Brain microvascular endothelial cell (primary cell): Measurements from ENCODE around the gene TMPRSS6.

Experiments
- DNase-seq: peaks from one replicate; pipeline ENCODE4 v3.0.0-alpha.2; 2020
- H3K27ac ChIP-seq: fragments of 250-450 bp; sonication (Bioruptor Pico); 2 replicates; pipeline ENCODE4 v1.5.1; 2020; ENCODE audit warnings: mild to moderate bottlenecking, moderate library complexity
- H3K27me3 ChIP-seq: fragments of 250-450 bp; sonication (Bioruptor Pico); replicated peaks from 2 replicates; pipeline ENCODE4 v1.5.1; 2020; ENCODE audit warnings: mild to moderate bottlenecking
- H3K36me3 ChIP-seq: fragments of 250-450 bp; sonication (Bioruptor Pico); replicated peaks from 2 replicates; pipeline ENCODE4 v1.5.1; 2020; ENCODE audit warnings: mild to moderate bottlenecking
- H3K4me3 ChIP-seq: 2 replicates; pipeline ENCODE4 v1.5.1; 2011; ENCODE audit warnings: low read depth, mild to moderate bottlenecking, control low read depth, low read length, moderate library complexity
- CTCF ChIP-seq: IDR thresholded peaks from 2 replicates; pipeline ENCODE4 v1.5.1; 2011; ENCODE audit warnings: low read depth, mild to moderate bottlenecking, moderate library complexity, low read length, control low read depth, inconsistent platforms; ENCODE audit errors: missing control alignments
- in situ Hi-C: cut with HindIII; loops from 2 replicates; pipeline ENCODE4 v1.10.0; 2017; ENCODE audit warnings: low sequenced_read_pairs, low pct_ligation_motif_present

TMPRSS6 gene

DNA sequence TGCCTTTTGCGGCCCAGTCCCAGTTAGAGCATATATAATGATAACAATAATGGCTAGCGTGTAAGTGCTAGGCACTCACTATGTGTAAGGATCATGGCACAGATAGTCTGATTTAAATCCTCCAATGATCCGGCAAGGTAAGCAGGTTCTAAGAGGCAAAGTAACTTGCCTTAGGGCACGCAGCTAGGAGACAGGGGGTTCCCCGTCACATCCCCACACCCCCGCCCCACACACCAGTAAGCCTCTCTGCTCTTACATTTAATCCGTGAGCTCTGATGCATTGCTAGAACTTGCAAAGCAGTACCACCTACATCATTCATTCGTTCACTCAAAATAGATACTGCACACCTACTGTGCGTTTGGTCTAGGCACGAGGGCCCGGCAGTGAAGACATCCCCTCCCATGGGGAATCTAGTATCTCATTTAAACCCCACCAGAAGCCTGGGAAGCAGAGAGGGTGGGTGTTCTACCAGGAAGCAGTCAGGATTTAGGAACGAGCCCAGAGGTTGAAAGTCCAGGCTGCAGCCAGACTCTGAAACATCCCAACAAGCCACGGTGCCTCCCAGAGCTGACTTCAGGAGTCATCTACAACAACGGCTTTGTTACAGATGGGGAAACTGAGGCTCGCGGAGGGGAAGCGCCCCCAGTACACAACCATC lies 20.6 kb downstream of the TMPRSS6 start:
- in situ Hi-C loops, result no loop called here
- Histone ChIP-seq H3K4me3 (no peak overlapping the region), H3K27me3 (no peaks in the 10 kb centered on the region), H3K36me3 (no peaks in the 10 kb centered on the region), H3K27ac (no peak overlapping the region)
- no peak for DNase-seq
- TF ChIP-seq CTCF, result no peak

DNA sequence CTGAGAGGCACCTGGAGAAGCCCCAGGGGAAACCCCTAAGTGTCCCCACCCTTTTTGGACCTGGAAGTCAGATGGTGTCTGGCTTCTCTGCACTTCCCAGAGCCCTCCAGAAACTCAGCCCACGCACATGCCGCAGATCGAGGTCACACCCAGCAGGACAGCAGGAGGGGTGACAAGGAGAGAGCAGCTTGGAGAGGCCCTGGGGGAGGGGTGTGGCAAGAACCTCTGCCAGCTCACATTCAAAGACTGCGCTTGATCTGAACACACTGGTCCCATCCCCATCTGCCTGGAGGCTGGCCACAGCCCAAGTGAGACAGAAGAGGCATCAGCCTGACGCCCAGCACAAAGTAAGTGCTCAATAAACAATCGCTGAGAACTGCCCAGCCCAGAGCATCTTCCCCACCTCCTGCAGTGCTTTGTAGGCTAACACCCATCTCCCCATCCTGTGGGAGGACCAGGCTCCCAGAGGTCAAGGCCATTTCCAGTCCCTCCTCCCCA lies 21.4 kb downstream of the TMPRSS6 start:
- H3K27ac ChIP-seq, result no peak overlapping the region
- no peak for TF ChIP-seq CTCF
- H3K27me3 ChIP-seq, result no peaks in the 10 kb centered on the region
- H3K4me3 ChIP-seq, result no peak overlapping the region
- no peaks in the 10 kb centered on the region for H3K36me3 ChIP-seq
- in situ Hi-C loops, result no loop called here
- peak; percentile 12 for DNase-seq

GRCh38 chr22:37086184-37086583 lies 23.3 kb downstream of the TMPRSS6 start:
- Histone ChIP-seq H3K36me3 (no peaks in the 10 kb centered on the region), H3K27ac (no peak overlapping the region), H3K4me3 (no peak overlapping the region), H3K27me3 (no peaks in the 10 kb centered on the region)
- TF ChIP-seq CTCF, result no peak
- no peak for DNase-seq
- in situ Hi-C loops, result no loop called here

DNA sequence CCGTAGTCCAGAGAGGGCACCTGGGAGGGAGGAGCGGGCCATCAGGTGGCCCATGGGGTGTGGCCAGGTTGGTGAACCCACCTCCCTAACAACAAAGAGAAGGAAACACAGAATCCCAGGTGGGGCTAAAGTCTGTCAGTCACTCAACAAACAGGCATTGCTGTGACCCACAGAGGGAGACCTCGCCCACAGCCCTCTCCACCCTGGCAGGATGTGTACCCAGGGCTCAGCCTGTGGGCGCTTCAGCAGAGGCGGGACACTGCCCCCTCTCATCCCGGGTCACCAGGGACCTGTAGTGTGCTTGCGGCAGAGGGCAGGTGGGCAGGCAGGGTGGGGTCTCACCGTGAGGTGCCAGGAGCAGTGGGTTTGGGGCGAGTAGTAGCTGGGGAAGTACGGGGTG lies 25.1 kb downstream of the TMPRSS6 start:
- in situ Hi-C loops, result no loop called here
- TF ChIP-seq CTCF, result no peak
- no peaks in the 10 kb centered on the region for H3K27me3 ChIP-seq

DNA sequence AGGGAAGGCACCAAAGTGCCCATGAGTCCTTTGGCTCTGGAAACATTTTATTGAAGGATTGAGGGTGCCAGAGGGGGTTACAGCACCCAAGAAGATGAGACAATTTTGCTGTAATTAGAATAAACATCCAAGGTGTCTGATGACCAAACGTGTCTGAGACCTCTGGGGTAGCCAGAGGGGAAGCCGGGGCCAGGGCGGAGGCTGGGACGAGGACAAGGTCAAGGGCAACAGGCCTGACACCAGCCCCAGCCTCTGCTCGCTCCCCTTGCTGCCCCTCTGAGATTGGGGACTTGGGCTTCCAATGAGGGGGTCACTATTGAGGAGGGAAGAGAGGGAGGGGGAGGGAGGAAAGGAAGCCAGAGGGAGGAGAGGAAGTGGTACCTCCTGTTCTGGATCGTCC lies 25.6 kb downstream of the TMPRSS6 start:
- no peak for TF ChIP-seq CTCF
- no peak for DNase-seq
- in situ Hi-C loops, result no loop called here
- Histone ChIP-seq H3K36me3 (no peaks in the 10 kb centered on the region), H3K27me3 (no peaks in the 10 kb centered on the region), H3K4me3 (no peak overlapping the region), H3K27ac (no peak overlapping the region)

More for the DNA sequence above, 25.1 kb downstream of the TMPRSS6 start:
- H3K27ac ChIP-seq, result no peak overlapping the region
- H3K4me3 ChIP-seq, result no peak overlapping the region
- no peaks in the 10 kb centered on the region for H3K36me3 ChIP-seq
- DNase-seq, result no peak
